Glutamatergic neuron (in vitro differentiated cells): Measurements from ENCODE around the gene NCK2. TPM values are rescaled to one million over a fixed set of nuclear protein-coding genes. Genes with fewer than 3 reads are reported as not detected.
A peak's percentile ranks its signal among the peaks of the same experiment; 100 is the strongest.

Experiments
- DNase-seq: peaks from one replicate; pipeline ENCODE4 v3.0.0; 2022
- H3K27ac Mint-ChIP-seq: one replicate; pipeline ENCODE4 v1.8.0; 2020; ENCODE audit warnings: mild to moderate bottlenecking, mixed read lengths, inconsistent platforms; ENCODE audit not compliant: unreplicated experiment
- H3K27me3 Mint-ChIP-seq: one replicate; pipeline ENCODE4 v1.8.0; 2020; ENCODE audit warnings: mild to moderate bottlenecking, moderate library complexity, mixed read lengths, inconsistent platforms; ENCODE audit not compliant: unreplicated experiment
- H3K36me3 Mint-ChIP-seq: one replicate; pipeline ENCODE4 v1.8.0; 2020; ENCODE audit warnings: mild to moderate bottlenecking, mixed read lengths, inconsistent platforms; ENCODE audit not compliant: unreplicated experiment
- H3K4me1 Mint-ChIP-seq: one replicate; pipeline ENCODE4 v1.8.0; 2020; ENCODE audit warnings: mild to moderate bottlenecking, low read depth, mixed read lengths, inconsistent platforms; ENCODE audit not compliant: unreplicated experiment
- H3K4me3 Mint-ChIP-seq: one replicate; pipeline ENCODE4 v1.8.0; 2020; ENCODE audit warnings: mild to moderate bottlenecking, mixed read lengths, inconsistent platforms; ENCODE audit not compliant: unreplicated experiment
- H3K9me3 Mint-ChIP-seq: one replicate; pipeline ENCODE4 v1.8.0; 2020; ENCODE audit warnings: mild to moderate bottlenecking, moderate library complexity, mixed read lengths, inconsistent platforms; ENCODE audit not compliant: unreplicated experiment
- CTCF ChIP-seq: fragments of 200-600 bp; sonication (generic); IDR thresholded peaks from one replicate; pipeline ENCODE4 v1.5.0; 2021; ENCODE audit not compliant: partially characterized antibody, unreplicated experiment
- long read RNA-seq: library from polyadenylated mRNA; unstranded; transcript quantifications from one replicate; pipeline ENCODE4 v2.0.0, GENCODE V29; 2020; ENCODE audit not compliant: unreplicated experiment
- total RNA-seq: library from RNA; stranded (reverse); fragmentation: NEBNext Ultra II Directional; extraction: Animal tissue kit (Norgen Biotek cat#: 25700); gene quantifications from one replicate; pipeline ENCODE4 v1.2.1, GENCODE V29; 2021; ENCODE audit not compliant: unreplicated experiment

NCK2 gene
- 82.4 TPM for total RNA-seq
- long read RNA-seq, partial matches to known transcripts: 0 of 2 reads
- long read RNA-seq, other reads (novel, unspliced or antisense): 1 of 2 reads

GRCh38 chr2:105744909-105745853 is at the start of gene NCK2:
NCK2 (plus strand) TSS chr2:105744912; CDS start chr2:105855064, 110,152 bp downstream.
- peaks cover 34% of the 10 kb centered on the region for H3K4me1 Mint-ChIP-seq
- H3K4me3 Mint-ChIP-seq: peak within 1 kb of the TSS; percentile 98
- peaks cover 13% of the 10 kb centered on the region for H3K9me3 Mint-ChIP-seq
- H3K36me3 Mint-ChIP-seq: no peaks in the 10 kb centered on the region
- TF ChIP-seq CTCF: no peak
- H3K27me3 Mint-ChIP-seq: peaks cover 13% of the 10 kb centered on the region
- peak; percentile 67 for DNase-seq
- peak within 1 kb of the TSS; percentile 93 for H3K27ac Mint-ChIP-seq

DNA sequence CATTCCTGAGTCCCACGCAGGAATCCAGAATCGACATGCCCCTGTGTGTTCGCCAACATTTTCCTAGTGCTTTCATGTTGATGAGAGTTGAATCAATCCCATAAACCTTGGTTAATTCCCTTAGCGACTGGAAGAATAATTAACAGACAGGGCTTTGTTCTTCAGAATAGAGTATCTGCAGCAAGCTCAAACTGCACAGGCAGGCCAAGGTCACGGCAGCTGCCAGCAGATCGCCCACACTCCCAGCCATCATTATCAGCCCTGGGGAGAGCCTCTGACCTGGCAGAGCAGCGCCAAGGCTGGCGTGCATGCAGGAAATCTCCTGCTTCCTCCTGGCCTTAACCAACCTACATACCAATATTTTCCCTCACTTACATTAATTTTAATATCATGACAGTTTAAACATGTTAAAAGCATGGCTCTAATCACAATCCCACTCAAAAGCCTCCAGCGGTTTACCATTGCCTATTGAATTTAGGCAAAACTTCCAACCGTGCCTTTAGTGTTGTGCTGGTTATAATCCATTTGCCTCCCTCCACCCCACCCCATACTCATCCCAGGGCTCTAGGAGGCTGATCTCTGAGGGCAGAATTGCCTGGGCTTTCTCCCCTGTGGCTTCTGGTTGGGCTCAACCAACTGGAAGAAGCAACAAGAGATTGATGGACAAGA is 46.8 kb upstream of the NCK2 start:
- no peaks in the 10 kb centered on the region for H3K4me1 Mint-ChIP-seq
- DNase-seq: no peak
- no peak overlapping the region for H3K27ac Mint-ChIP-seq
- H3K9me3 Mint-ChIP-seq: no peaks in the 10 kb centered on the region
- no peak for TF ChIP-seq CTCF
- no peaks in the 10 kb centered on the region for H3K36me3 Mint-ChIP-seq
- no peak overlapping the region for H3K4me3 Mint-ChIP-seq
- H3K27me3 Mint-ChIP-seq: no peaks in the 10 kb centered on the region

- Mint-ChIP-seq H3K27me3 (no peaks in the 10 kb centered on the region), H3K36me3 (no peaks in the 10 kb centered on the region)
- DNase-seq: no peak
Observed at GRCh38 chr2:105698820-105699219, 45.9 kb upstream of the NCK2 start.

GRCh38 chr2:105701042-105701441 is 43.7 kb upstream of the NCK2 start:
- no peaks in the 10 kb centered on the region for H3K4me1 Mint-ChIP-seq
- no peak overlapping the region for H3K4me3 Mint-ChIP-seq
- no peaks in the 10 kb centered on the region for H3K27me3 Mint-ChIP-seq
- H3K9me3 Mint-ChIP-seq: no peaks in the 10 kb centered on the region
- no peak overlapping the region for H3K27ac Mint-ChIP-seq
- no peak for TF ChIP-seq CTCF
- H3K36me3 Mint-ChIP-seq: no peaks in the 10 kb centered on the region
- DNase-seq: no peak

More at GRCh38 chr2:105698820-105699219, 45.9 kb upstream of the NCK2 start:
- Mint-ChIP-seq H3K4me1 (no peaks in the 10 kb centered on the region), H3K9me3 (no peaks in the 10 kb centered on the region), H3K4me3 (no peak overlapping the region), H3K27ac (no peak overlapping the region)
- TF ChIP-seq CTCF: no peak

GRCh38 chr2:105708697-105709096 is 36.0 kb upstream of the NCK2 start:
- H3K36me3 Mint-ChIP-seq: no peaks in the 10 kb centered on the region
- no peak for DNase-seq
- H3K4me3 Mint-ChIP-seq: no peak overlapping the region
- no peaks in the 10 kb centered on the region for H3K9me3 Mint-ChIP-seq
- no peak overlapping the region for H3K27ac Mint-ChIP-seq
- peaks cover 9% of the 10 kb centered on the region for H3K4me1 Mint-ChIP-seq
- no peak for TF ChIP-seq CTCF
- H3K27me3 Mint-ChIP-seq: no peaks in the 10 kb centered on the region
